ENCODE measurements around the gene DGKE. TPM values are rescaled to one million over a fixed set of nuclear protein-coding genes. Genes with fewer than 3 reads are reported as not detected.

Gene DGKE
- total and polyA plus RNA-seq, 2 of the 13 experiments (the other 11 are each of a cell fraction or from before 2014, with no cell fraction given): 3.2 to 5.3 TPM

GRCh38 chr17:56833057-56833808 lies 718 bp upstream of the DGKE start (continued):
- peak; percentile 44; the same call in 1 of the 2 replicates for TF ChIP-seq MYPOP (CRISPR knock-in tag; IDR thresholded peaks at IDR 0.05)
- no peak for TF ChIP-seq ZNF33A (CRISPR knock-in tag; IDR thresholded peaks at IDR 0.05; ENCODE audit: borderline replicate concordance)
- TF ChIP-seq MYC (CRISPR knock-in tag; IDR thresholded peaks at IDR 0.05; ENCODE audit: borderline replicate concordance): peak; percentile 52; the same call in 1 of the 2 replicates
- TF ChIP-seq KLF16 (CRISPR knock-in tag; IDR thresholded peaks at IDR 0.05): peak in 1 of 2 experiments; percentile 33; a peak in 1 of 4 replicates
- TF ChIP-seq BATF2 (CRISPR knock-in tag; IDR thresholded peaks at IDR 0.05): 0 out of 2 replicates have a peak, but pooled peaks have one; percentile 32
- peak; percentile 71 for TF ChIP-seq ASH2L (IDR thresholded peaks at IDR 0.05; ENCODE audit: insufficient read length, low read depth, low read length)
- TF ChIP-seq ZSCAN31 (CRISPR knock-in tag; IDR thresholded peaks at IDR 0.05; ENCODE audit: low read depth): no peak
- 0 out of 2 replicates have a peak, but pooled peaks have one; percentile 48 for TF ChIP-seq ZNF724P (CRISPR knock-in tag; IDR thresholded peaks at IDR 0.05; ENCODE audit: borderline replicate concordance)
- no peak for TF ChIP-seq ZNF569 (CRISPR knock-in tag; IDR thresholded peaks at IDR 0.05; ENCODE audit: borderline replicate concordance)
- TF ChIP-seq MTA3 (CRISPR knock-in tag; IDR thresholded peaks at IDR 0.05): 0 out of 2 replicates have a peak, but pooled peaks have one; percentile 48
- 0 out of 2 replicates have a peak, but pooled peaks have one; percentile 16 for TF ChIP-seq CBX5 (CRISPR knock-in tag; IDR thresholded peaks at IDR 0.05; ENCODE audit: borderline replicate concordance)
- no peak for TF ChIP-seq RXRA (CRISPR knock-in tag; IDR thresholded peaks at IDR 0.05)
- TF ChIP-seq EEA1 (CRISPR knock-in tag; IDR thresholded peaks at IDR 0.05; ENCODE audit: borderline replicate concordance): 0 out of 2 replicates have a peak, but pooled peaks have one; percentile 15
- TF ChIP-seq TOPORS (CRISPR knock-in tag; IDR thresholded peaks at IDR 0.05): 0 out of 2 replicates have a peak, but pooled peaks have one; percentile 66
- 0 out of 2 replicates have a peak, but pooled peaks have one; percentile 72 for TF ChIP-seq ZNF44 (CRISPR knock-in tag; IDR thresholded peaks at IDR 0.05)
- no peak for TF ChIP-seq DBP (CRISPR knock-in tag; IDR thresholded peaks at IDR 0.05; ENCODE audit: not compliant biosample characterization)
- TF ChIP-seq ZBTB10 (CRISPR knock-in tag; IDR thresholded peaks at IDR 0.05; ENCODE audit: borderline replicate concordance): 0 out of 2 replicates have a peak, but pooled peaks have one; percentile 44
- peak; percentile 95; the same call in 1 of the 2 replicates for TF ChIP-seq PAWR (CRISPR knock-in tag; IDR thresholded peaks at IDR 0.05; ENCODE audit: borderline replicate concordance)
- peak; percentile 87 for TF ChIP-seq HNRNPLL (IDR thresholded peaks at IDR 0.05; ENCODE audit: low read depth, low read length, poor library complexity, severe bottlenecking)
- TF ChIP-seq KLF13 (CRISPR knock-in tag; IDR thresholded peaks at IDR 0.05): 0 out of 2 replicates have a peak, but pooled peaks have one; percentile 26
- peak; percentile 57; the same call in 1 of the 2 replicates for TF ChIP-seq ZNF691 (CRISPR knock-in tag; IDR thresholded peaks at IDR 0.05; ENCODE audit: borderline replicate concordance, low read depth)

Data from HepG2 (cell line).